H1 (cell line): Measurements from ENCODE around the gene SLC17A8. TPM values are rescaled to one million over a fixed set of nuclear protein-coding genes. Genes with fewer than 3 reads are reported as not detected.
"Not testable (repeated sequence)": the region's sequence is repeated elsewhere in the genome, so short reads cannot be mapped to it uniquely, and the experiment has no call there.

Experiments
- CTCF ChIA-PET: fragments of 300-600 bp; sonication (Branson Sonifier 250); formaldehyde crosslinking; loops from one replicate; lab custom pipeline; 2021; ENCODE audit not compliant: partially characterized antibody; lab: Charles Lee
- POLR2A ChIA-PET: fragments of 300-600 bp; sonication (Branson Sonifier 250); formaldehyde crosslinking; loops from one replicate; lab custom pipeline; 2021; ENCODE audit warnings: inconsistent platforms; ENCODE audit not compliant: partially characterized antibody; lab: Charles Lee
- DNase-seq, 2 experiments: peaks; one replicate each; pipeline versions ENCODE4 v3.0.0 to v3.0.0-alpha.2; 2010 to 2022; ENCODE audit warnings: low spot score in 2 of 2, low read depth in 1 of 2, mixed read lengths in 1 of 2
- FAIRE-seq: peaks from 2 replicates; lab custom pipeline; 2011; peaks lifted over from hg19 to GRCh38; lab: Jason Lieb, UNC
- H2AFZ ChIP-seq: 2 replicates; pipeline ENCODE4 v1.8.1; 2012; ENCODE audit warnings: low read length, inconsistent platforms
- H2AK5ac ChIP-seq: 2 replicates; pipeline ENCODE4 v1.6.1; 2013; ENCODE audit warnings: low read depth, low read length
- H2BK120ac ChIP-seq: replicated peaks from 2 replicates; pipeline ENCODE3; 2013; ENCODE audit warnings: low read depth, low read length, inconsistent platforms
- H2BK12ac ChIP-seq: 2 replicates; pipeline ENCODE4 v1.6.1; 2013; ENCODE audit warnings: low read depth, low read length
- H2BK15ac ChIP-seq: 2 replicates; pipeline ENCODE4 v1.6.1; 2013; ENCODE audit warnings: low read length
- H2BK20ac ChIP-seq: 2 replicates; pipeline ENCODE4 v1.6.1; 2013; ENCODE audit warnings: low read length
- H2BK5ac ChIP-seq: 2 replicates; pipeline ENCODE4 v1.6.1; 2013; ENCODE audit warnings: low read depth, low read length
- H3K14ac ChIP-seq: 2 replicates; pipeline ENCODE4 v1.6.1; 2013; ENCODE audit warnings: inconsistent platforms; ENCODE audit not compliant: insufficient read length
- H3K18ac ChIP-seq: 2 replicates; pipeline ENCODE4 v1.6.1; 2013; ENCODE audit warnings: low read length; ENCODE audit errors: extremely low read depth
- H3K23ac ChIP-seq: 2 replicates; pipeline ENCODE4 v1.6.1; 2013; ENCODE audit warnings: inconsistent platforms; ENCODE audit not compliant: insufficient read length
- H3K23me2 ChIP-seq: 2 replicates; pipeline ENCODE4 v1.6.1; 2013; ENCODE audit warnings: low read depth, low read length
- H3K27ac ChIP-seq: 2 replicates; pipeline ENCODE4 v1.6.1; 2011; ENCODE audit warnings: low read depth, low read length, inconsistent platforms
- H3K27me3 ChIP-seq, 4 experiments: replicated peaks in 1 of 4; 1 replicate in 1 of 4; 2 replicates in 3 of 4; pipeline versions ENCODE4 v1.6.1 to v1.8.1; 2011 to 2013; ENCODE audit warnings: low read length in 3 of 4, mild to moderate bottlenecking in 3 of 4, inconsistent platforms in 2 of 4, mixed read lengths in 2 of 4, moderate library complexity in 1 of 4; ENCODE audit not compliant: control insufficient read depth in 3 of 4, insufficient read depth in 3 of 4; ENCODE audit errors: extremely low read depth in 1 of 4
- H3K36me3 ChIP-seq, 4 experiments: 2 replicates each; pipeline versions ENCODE4 v1.6.1 to v1.8.1; 2011 to 2013; ENCODE audit warnings: mild to moderate bottlenecking in 4 of 4, low read length in 3 of 4, moderate library complexity in 2 of 4, control low read depth in 1 of 4, inconsistent platforms in 1 of 4; ENCODE audit not compliant: insufficient read depth in 4 of 4, control insufficient read depth in 2 of 4
- H3K4ac ChIP-seq: replicated peaks from 2 replicates; pipeline ENCODE3; 2013; ENCODE audit warnings: low read length, low read depth, mixed read lengths, inconsistent platforms; ENCODE audit not compliant: insufficient read length
- H3K4me1 ChIP-seq, 4 experiments: replicated peaks in 1 of 4; 1 replicate in 1 of 4; 2 replicates in 3 of 4; pipeline versions ENCODE4 v1.6.1 to v1.8.1; 2011 to 2013; ENCODE audit warnings: low read length in 3 of 4, inconsistent platforms in 2 of 4, mixed read lengths in 1 of 4; ENCODE audit not compliant: insufficient read depth in 4 of 4, control insufficient read depth in 3 of 4
- H3K4me2 ChIP-seq, 2 experiments: 2 replicates each; pipeline versions ENCODE4 v1.6.1 to v1.8.1; 2011 to 2013; ENCODE audit warnings: low read depth in 2 of 2, low read length in 2 of 2, control low read depth in 1 of 2, inconsistent platforms in 1 of 2, mild to moderate bottlenecking in 1 of 2; ENCODE audit not compliant: insufficient read depth in 1 of 2
- H3K4me3 ChIP-seq, 4 experiments: fragments of 200-600, 300-600 bp in 1 of 4; sonication (generic), shearing (Covaris generic), sonication (Bioruptor Twin) in 1 of 4; 2 replicates each; pipeline versions ENCODE4 v1.5.1 to v1.8.1; 2011 to 2016; ENCODE audit warnings: low read length in 4 of 4, low read depth in 3 of 4, control low read depth in 2 of 4, inconsistent platforms in 2 of 4, mild to moderate bottlenecking in 2 of 4, mixed read lengths in 1 of 4, moderate library complexity in 1 of 4; ENCODE audit not compliant: insufficient read depth in 2 of 4; ENCODE audit errors: extremely low read depth in 1 of 4
- H3K56ac ChIP-seq: replicated peaks from 2 replicates; pipeline ENCODE3; 2013; ENCODE audit warnings: low read depth, mild to moderate bottlenecking, mixed read lengths, low read length, inconsistent platforms; ENCODE audit not compliant: insufficient read length
- H3K79me1 ChIP-seq: 2 replicates; pipeline ENCODE4 v1.6.1; 2013; ENCODE audit warnings: low read depth, low read length, control low read depth
- H3K79me2 ChIP-seq, 2 experiments: 2 replicates each; pipeline versions ENCODE4 v1.6.1 to v1.8.1; 2012 to 2013; ENCODE audit warnings: low read length in 2 of 2, mild to moderate bottlenecking in 2 of 2, inconsistent platforms in 1 of 2; ENCODE audit not compliant: insufficient read depth in 2 of 2, control insufficient read depth in 1 of 2
- H3K9ac ChIP-seq, 4 experiments: replicated peaks in 1 of 4; 1 replicate in 1 of 4; 2 replicates in 3 of 4; pipeline versions ENCODE4 v1.6.1 to v1.8.1; 2011 to 2013; ENCODE audit warnings: low read depth in 3 of 4, low read length in 3 of 4, control low read depth in 2 of 4, mild to moderate bottlenecking in 2 of 4, moderate library complexity in 2 of 4, inconsistent platforms in 1 of 4; ENCODE audit errors: extremely low read depth in 1 of 4
- H3K9me3 ChIP-seq, 2 experiments: 2 replicates each; pipeline versions ENCODE4 v1.6.1 to v1.8.1; 2012 to 2013; ENCODE audit warnings: mild to moderate bottlenecking in 2 of 2, moderate library complexity in 2 of 2, control low read depth in 1 of 2, inconsistent platforms in 1 of 2, low read depth in 1 of 2, low read length in 1 of 2, mixed read lengths in 1 of 2; ENCODE audit not compliant: insufficient read depth in 2 of 2
- H4K20me1 ChIP-seq, 2 experiments: replicated peaks in 1 of 2; 2 replicates each; pipeline versions ENCODE3 to v1.8.1; 2011 to 2013; ENCODE audit warnings: inconsistent platforms in 2 of 2, low read length in 2 of 2, mild to moderate bottlenecking in 1 of 2; ENCODE audit not compliant: insufficient read depth in 2 of 2, control insufficient read depth in 1 of 2
- H4K5ac ChIP-seq: 2 replicates; pipeline ENCODE4 v1.6.1; 2013; ENCODE audit warnings: low read length, low read depth, mixed read lengths, inconsistent platforms; ENCODE audit not compliant: insufficient read length
- H4K8ac ChIP-seq: 2 replicates; pipeline ENCODE4 v1.8.0; 2013; ENCODE audit warnings: mild to moderate bottlenecking, moderate library complexity, low read length, inconsistent platforms; ENCODE audit not compliant: insufficient read depth; ENCODE audit errors: extremely low read depth
- H4K91ac ChIP-seq: replicated peaks from 2 replicates; pipeline ENCODE3; 2013; ENCODE audit warnings: low read length, mixed read lengths, inconsistent platforms; ENCODE audit not compliant: insufficient read length
- WGBS, 2 experiments: shearing (Covaris generic) in 1 of 2; methylation state at CpG; one replicate each; pipeline versions ENCODE4 v1.1.6 to v1.1.7; 2013 to 2015; ENCODE audit warnings: low lambda C conversion rate in 2 of 2, mixed read lengths in 2 of 2, inconsistent platforms in 1 of 2, low coverage in 1 of 2, missing lambda C conversion rate in 1 of 2; ENCODE audit not compliant: insufficient replicate concordance in 2 of 2, insufficient coverage in 1 of 2, insufficient read length in 1 of 2; ENCODE audit errors: extremely low coverage in 1 of 2, missing lambda C conversion rate in 1 of 2; 5-methylcytosine and 5-hydroxymethylcytosine counted together
- polyA plus RNA-seq, 7 experiments: library from polyadenylated mRNA; depleted of rRNA in 3 of 7; stranded (reverse) in 5 of 7; unstranded in 2 of 7; fragments of >200 nt in 5 of 7; fragments of 200-250 nt in 2 of 7; gene quantifications; 1 replicate in 5 of 7; 2 replicates in 1 of 7; 4 replicates in 1 of 7; pipeline versions ENCODE4 v1.2.1 to v1.2.3, GENCODE V29; 2011 to 2013; ENCODE audit warnings: missing spikeins in 2 of 7, mixed read lengths in 2 of 7
- total RNA-seq: library from RNA; stranded (reverse); fragmentation: NEBNext Ultra II Directional; extraction: Animal tissue kit (Norgen Biotek cat#: 25700); gene quantifications from 2 replicates; pipeline ENCODE4 v1.2.1, GENCODE V29; 2021

The SLC17A8 gene
- total and polyA plus RNA-seq, 2 of the 8 experiments (the other 6 are each of a cell fraction or from before 2014, with no cell fraction given) = 0.14 to 0.30 TPM

DNA sequence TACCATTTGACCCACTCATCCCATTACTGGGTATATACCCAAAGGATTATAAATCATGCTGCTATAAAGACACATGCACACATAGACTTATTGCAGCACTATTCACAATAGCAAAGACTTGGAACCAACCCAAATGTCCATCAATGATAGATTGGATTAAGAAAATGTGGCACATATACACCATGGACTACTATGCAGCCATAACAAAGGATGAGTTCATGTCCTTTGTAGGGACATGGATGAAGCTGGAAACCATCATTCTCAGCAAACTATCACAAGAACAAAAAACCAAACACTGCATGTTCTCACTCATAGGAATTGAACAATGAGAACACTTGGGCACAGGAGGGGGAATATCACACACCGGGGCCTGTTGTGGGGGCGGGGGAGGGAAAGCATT, 14.0 kb upstream of the SLC17A8 start:
- CTCF ChIA-PET = interaction anchor here (0.6 to 1.6 kb wide), 3 partner anchors 58 to 212 kb away, joined by 3 to 6 read pairs (median 3); no protein-coding TSS in a partner anchor
- POLR2A ChIA-PET, FAIRE-seq: not testable (repeated sequence)

DNA sequence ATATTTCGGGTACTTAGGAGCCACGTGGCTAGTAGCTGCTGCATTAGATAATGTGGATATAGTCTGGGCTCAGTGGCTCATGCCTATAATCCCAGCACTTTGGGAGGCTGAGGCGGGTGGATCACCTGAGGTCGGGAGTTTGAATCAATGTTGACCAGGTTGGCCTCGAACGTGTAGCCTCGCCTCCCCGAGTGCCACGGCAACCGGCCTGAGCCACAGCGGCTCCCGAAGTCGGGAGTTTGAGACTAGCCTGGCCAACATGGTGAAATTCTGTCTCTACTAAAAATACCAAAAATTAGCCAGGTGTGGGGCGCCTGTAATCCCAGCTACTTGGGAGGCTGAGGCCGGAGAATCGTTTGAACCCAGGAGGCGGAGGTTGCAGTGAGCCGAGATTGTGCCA, 12.5 kb upstream of the SLC17A8 start:
- not testable (repeated sequence) for H4K91ac ChIP-seq, H3K36me3 ChIP-seq, H2BK15ac ChIP-seq, H3K79me1 ChIP-seq, H2BK5ac ChIP-seq, H3K4me1 ChIP-seq, H2BK12ac ChIP-seq, H4K20me1 ChIP-seq, DNase-seq, H3K27me3 ChIP-seq, H3K18ac ChIP-seq, H4K5ac ChIP-seq, H3K56ac ChIP-seq, H2BK120ac ChIP-seq, H3K23ac ChIP-seq, H3K79me2 ChIP-seq, H3K23me2 ChIP-seq, H3K4ac ChIP-seq, H2AFZ ChIP-seq, FAIRE-seq, H3K4me2 ChIP-seq, H3K14ac ChIP-seq, H3K27ac ChIP-seq, H3K9me3 ChIP-seq, H2AK5ac ChIP-seq, H3K9ac ChIP-seq, H3K4me3 ChIP-seq, H2BK20ac ChIP-seq, H4K8ac ChIP-seq
- WGBS, 2 experiments = 94% methylated on average over 18 of the region's 18 CpGs; no CpG with 5 or more reads in 1 of the 2 experiments
- ChIA-PET POLR2A (interaction anchor here (1.1 kb wide), 1 partner anchor 118 kb away, joined by 3 read pairs; no protein-coding TSS in a partner anchor), CTCF (interaction anchor here (0.7 to 6.4 kb wide), 7 partner anchors 56 to 389 kb away, joined by 3 to 94 read pairs (median 4); no protein-coding TSS in a partner anchor)

More for the DNA sequence above, 14.0 kb upstream of the SLC17A8 start:
- not testable (repeated sequence) for H3K14ac ChIP-seq, H3K4me3 ChIP-seq, H2BK12ac ChIP-seq, H4K8ac ChIP-seq, H3K9me3 ChIP-seq, H2BK15ac ChIP-seq, H2AK5ac ChIP-seq, H3K27me3 ChIP-seq, H3K18ac ChIP-seq, H4K91ac ChIP-seq, H4K5ac ChIP-seq, H2BK20ac ChIP-seq, H3K79me2 ChIP-seq, H4K20me1 ChIP-seq, H3K4ac ChIP-seq, H2BK120ac ChIP-seq, H3K4me2 ChIP-seq, H2AFZ ChIP-seq, H3K9ac ChIP-seq, H3K56ac ChIP-seq, H3K79me1 ChIP-seq, H2BK5ac ChIP-seq, H3K27ac ChIP-seq, DNase-seq, H3K23ac ChIP-seq, H3K4me1 ChIP-seq, H3K23me2 ChIP-seq
- no CpG with 5 or more reads among the region's 2 CpGs for WGBS, 2 experiments
- H3K36me3 ChIP-seq = peaks cover 0 to 20% (median 4%) of the 10 kb centered on the region in 4 experiments; a peak in 5 of 8 replicates
